Non-pigmented ciliary epithelial cell (primary cell): ENCODE data around the gene TSR1.

Experiments used
- DNase-seq: peaks from one replicate; pipeline ENCODE4 v3.0.0-alpha.2; 2010; ENCODE audit warnings: low read depth

The TSR1 gene

DNA sequence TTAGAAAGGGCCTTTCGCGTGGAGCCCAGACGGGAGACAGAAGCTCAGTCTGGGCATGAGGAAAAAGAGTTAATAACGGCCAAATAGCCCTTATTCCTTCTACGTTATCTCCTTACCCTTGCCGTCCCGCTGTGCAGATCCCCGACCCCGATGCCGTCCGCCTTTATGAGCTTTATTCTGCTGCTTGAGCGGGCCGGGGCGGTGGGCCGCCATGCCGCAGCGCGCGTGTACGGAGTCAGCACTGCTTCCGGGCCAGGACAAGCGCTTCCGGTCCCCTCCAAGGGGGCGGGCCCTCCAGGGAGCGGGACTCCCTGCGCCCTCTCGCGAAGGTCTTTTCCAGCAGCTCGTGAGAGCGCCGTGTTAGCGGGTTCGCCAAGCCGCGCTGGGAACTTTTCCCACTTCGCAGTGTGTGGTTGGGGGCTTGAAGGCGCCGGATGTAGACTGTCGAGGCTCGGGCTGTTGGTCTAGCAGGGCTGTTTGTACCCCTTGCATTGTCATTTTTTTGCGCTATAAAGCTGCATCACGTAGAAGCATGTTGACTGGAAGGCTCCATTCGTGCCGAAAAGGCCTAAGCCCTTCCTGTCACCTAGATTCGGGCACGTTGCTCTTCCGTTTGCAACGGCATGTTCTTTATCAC is at the start of gene TSR1:
Gene TSR1, minus strand, starts transcription at position 243 of the 637 bp plus-strand sequence. Its CDS starts 30 bp downstream, at position 213.
- DNase-seq, result peak; percentile 50

GRCh38 chr17:2385240-2386210 is 49.3 kb upstream of the TSR1 start:
- no peak for DNase-seq

DNA sequence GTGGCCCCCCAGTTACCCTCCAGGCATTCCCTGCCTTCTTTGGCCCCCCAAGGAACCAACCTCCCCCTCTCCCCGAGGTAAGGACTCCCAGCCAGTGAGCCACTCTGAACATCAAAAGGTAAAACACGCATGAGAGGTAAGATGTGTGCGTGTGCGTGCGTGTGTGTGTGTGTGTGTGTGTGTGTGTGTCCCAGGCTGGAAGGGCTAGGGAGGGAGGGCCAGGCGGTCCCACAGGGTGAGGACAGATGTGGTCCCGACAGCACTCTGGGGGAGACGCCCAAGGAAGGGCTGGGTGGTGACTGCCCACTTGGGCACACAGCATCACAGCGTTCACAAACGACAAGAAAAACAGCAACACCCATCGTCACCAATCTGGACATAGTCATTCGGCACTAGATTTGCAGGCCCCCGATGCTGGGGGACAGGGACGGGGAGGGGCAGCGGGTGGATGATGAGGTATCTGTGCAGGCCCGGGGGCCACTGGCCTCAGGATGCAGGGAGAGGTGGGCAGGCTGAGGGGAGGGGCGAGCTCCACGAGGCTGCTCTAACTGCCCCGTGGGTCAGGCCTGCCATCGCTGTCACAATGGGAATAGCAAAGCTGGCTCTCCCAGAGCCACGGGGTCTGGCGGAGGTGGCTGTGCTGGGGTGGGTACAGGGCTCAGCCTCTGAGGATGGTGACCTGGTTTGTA is 48.3 kb upstream of the TSR1 start:
- DNase-seq, result no peak

GRCh38 chr17:2383628-2384167 is 47.4 kb upstream of the TSR1 start:
- no peak for DNase-seq

DNA sequence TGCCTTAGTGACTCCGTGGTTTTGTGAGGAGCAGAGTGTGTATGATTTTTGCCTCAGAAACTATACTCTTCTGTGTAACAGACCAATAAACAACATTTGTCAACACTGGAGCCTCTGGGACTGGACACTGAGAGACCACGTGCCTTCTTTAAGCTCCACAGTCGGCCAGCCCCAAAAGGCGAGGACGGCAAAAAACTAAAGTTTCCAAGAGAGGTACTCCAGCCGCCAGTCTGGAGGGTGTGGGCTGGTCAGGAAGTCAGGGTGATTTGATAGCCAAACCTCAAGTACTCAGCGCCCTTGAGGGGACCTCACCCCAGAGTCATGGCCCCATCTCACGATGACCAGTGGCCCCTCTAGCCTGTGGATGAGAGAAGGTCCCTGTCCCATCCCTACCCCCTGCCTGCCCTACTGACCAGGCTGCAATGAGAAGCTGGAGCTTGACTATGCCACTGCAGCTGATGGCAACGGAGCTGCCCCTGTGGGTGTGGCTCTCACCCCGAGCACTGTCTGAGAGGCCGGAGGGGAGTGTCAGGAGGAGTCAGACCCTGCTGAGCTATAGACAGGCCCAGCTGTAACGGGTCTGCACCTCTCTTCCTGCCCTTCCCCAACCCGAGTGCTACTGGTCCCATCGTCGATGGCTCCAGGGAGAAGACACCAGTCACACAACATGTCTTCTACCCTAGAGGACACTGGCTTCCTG is 44.8 kb upstream of the TSR1 start:
- DNase-seq, result no peak

DNA sequence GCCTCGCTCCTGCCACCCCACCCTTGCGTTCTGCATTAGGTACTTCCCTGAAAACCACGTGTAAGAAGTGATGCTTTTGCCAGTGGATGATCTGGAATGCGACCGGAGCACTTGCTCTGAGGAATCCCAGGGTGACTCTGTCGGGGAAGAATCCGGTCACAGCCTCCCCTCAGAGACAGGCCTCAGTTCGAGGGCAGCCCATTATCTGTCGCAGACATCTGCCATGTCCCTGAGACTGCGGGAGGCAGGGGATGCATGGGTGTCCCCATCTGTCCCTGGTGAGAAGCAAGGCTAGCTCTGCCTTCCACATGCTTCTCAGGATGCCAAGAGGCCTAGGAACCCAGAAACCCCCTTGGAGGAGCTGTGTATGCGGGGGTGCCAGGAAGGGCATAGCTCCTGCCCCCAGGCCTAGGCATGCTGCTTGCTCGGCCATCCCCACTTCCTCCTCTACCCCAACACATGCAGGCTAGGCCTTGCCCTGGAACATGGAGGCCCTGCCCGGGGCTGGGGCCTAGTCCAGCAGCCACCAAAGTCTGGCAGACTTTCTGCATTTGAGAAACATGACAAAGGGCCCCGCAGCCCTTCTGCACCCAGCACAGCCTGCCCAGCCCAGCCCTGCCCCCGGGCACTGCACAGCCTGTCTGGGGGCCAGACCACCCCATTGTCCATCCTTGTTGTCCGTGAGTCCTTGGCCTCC is 44.1 kb upstream of the TSR1 start:
- no peak for DNase-seq

DNA sequence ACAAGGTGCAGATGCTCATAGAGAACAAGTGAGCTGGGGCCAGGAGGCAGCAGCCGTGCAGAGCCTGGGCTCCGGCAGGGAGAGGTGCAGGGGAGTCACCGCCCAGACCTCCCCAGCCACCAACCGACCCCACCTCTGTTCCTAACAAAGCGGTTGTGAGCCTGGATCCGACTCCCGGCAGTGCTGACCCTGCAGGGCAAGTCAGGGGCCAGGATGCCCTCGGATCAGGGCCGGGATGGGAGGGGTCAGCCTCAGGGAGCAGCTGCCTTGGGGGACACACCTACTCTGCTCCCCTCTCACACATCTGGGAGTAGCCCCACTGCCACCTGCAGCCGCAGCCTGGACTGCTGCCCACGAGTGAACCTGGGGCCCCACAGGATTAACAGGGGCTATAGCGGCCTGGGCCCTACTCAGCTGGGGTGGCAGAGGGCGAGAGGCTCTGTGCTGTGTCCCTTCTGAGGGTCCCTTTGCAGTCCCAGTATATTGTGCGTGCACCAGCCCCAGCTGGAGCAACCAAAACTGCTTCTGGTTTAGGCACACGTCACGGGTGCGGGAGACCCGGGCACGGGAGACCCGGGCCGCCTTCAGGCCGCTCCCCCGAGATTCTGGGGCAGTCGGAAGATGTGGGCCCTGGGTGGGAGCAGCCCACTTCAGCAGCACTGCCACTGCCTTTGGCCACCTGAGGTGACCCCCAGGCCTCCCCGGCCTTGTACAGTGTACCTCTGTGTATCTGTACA is 43.4 kb upstream of the TSR1 start:
- no peak for DNase-seq

DNA sequence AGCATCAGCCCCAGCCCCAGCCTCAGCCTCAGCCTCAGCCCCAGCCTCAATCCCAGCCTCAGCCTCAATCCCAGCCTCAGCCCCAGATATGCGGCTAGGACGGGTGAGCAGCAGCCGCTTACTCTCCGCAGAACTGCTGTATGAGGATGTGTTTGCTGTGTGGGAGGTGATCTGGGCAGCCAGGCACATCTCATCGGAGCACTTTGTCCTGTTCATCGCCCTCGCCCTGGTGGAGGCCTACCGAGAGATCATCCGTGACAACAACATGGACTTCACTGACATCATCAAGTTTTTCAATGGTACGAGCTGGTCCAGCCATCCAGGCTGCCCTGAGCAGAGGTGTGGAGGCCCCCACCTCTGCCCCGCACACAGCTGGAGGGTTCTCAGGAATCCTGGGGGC is 42.6 kb upstream of the TSR1 start:
- no peak for DNase-seq

GRCh38 chr17:2377659-2378058 is 41.4 kb upstream of the TSR1 start:
- no peak for DNase-seq

- no peak for DNase-seq
These were observed 39.9 kb upstream of the TSR1 start for GRCh38 chr17:2376107-2376506.

GRCh38 chr17:2375406-2375805 is 39.1 kb upstream of the TSR1 start:
- DNase-seq, result no peak

DNA sequence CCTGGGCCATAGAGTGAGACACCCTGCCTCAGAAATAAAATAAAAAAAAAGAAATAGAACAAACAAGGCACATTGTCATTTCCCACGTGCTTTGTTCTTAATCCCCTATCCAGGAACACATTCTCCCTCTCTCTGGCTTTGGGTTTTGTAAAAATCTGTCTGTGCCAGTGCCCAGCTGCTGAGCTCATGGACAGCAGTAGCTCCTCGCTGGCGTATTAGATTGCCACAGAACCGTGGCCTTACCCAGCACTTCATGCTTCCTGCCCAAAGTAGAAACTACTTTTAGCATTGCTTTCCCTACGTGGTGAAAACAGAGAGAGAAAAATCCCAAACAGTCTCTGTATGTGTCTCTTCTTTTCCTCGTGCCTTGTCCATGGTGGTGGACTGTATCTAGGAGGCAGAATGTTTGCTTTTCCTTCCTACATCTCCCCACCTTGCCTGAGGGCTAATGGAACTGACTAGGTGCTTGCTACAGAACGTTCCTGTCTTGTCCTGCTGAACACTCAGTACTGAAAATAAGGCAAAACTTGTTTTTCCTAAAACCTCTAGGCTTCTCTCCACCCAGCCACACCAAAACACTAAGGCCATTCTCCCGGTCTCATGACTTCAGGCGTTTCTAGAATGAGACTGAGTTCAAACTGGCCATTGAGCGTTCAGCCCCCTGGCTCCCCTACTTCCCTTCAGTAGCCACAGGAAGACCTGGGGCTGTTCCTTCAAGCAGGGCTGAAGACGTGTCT is 38.5 kb upstream of the TSR1 start:
- DNase-seq, result no peak

DNA sequence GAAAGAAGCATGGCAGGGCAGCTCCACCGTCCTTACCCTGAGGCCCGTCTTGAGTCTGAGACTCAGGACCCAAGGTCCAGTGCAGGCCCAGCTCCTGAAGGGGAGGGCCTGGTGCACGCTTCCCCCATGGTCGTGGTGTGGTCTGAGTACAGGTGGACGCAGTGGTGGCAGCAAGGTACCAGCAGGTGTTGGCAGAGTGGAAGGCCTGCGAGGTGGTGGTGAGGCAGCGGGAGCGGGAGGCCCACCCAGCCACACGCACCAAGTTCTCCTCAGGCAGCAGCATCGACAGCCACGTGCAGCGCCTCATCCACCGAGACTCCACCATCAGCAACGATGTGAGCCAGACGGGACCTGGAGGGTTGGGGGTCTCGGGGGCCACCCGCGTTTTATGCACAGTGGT is 36.9 kb upstream of the TSR1 start:
- DNase-seq, result no peak

GRCh38 chr17:2372681-2373080 is 36.4 kb upstream of the TSR1 start:
- DNase-seq, result no peak

- DNase-seq, result no peak
These were observed 35.9 kb upstream of the TSR1 start for GRCh38 chr17:2372180-2372579.

- no peak for DNase-seq
These were observed 35.2 kb upstream of the TSR1 start for GRCh38 chr17:2371183-2372130.

GRCh38 chr17:2370211-2370589 is 33.9 kb upstream of the TSR1 start:
- no peak for DNase-seq

DNA sequence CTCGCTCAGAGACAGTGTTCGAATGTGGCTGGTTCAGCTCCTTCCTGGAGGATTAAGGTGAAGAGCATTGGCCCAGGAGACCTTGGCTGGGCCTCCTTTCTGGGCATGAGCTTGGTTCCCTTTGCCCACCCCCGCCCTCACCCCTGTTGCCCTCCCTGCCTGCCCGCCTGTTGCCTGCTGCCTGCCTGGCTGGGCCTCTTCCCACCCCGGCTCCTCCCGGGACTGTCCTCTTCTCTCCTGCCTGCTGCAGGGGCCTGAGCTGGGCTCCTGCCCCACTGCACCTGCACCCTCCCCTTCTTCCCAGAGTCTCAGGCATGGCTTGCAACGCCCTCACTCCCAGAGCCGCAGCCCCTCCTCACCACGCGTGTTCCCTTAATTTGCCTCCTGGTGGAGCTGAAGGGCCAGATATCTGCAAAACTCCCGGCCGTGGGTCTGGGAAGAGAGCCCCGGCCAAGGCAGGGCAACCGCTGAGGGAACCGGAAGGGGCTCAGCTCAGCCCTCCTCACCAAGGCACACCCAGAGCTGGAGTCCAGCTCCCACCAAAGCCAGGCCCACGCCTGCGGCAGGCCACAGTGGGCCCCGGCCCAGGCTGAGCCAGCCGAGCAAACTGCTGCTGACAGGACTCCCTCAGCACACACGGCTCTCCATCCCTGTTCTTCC is 33.4 kb upstream of the TSR1 start:
- no peak for DNase-seq
